NCI-H1105 treated with DMSO at 0.1 percent for 48 hours (cell line): Measurements from ENCODE around the gene PLAC9.
"Not testable (repeated sequence)": the region's sequence is repeated elsewhere in the genome, so short reads cannot be mapped to it uniquely, and the experiment has no call there.

Experiments used
- DNase-seq: peaks from one replicate; lab custom pipeline; 2025; lab: John Stamatoyannopoulos, UW

Gene PLAC9

DNA sequence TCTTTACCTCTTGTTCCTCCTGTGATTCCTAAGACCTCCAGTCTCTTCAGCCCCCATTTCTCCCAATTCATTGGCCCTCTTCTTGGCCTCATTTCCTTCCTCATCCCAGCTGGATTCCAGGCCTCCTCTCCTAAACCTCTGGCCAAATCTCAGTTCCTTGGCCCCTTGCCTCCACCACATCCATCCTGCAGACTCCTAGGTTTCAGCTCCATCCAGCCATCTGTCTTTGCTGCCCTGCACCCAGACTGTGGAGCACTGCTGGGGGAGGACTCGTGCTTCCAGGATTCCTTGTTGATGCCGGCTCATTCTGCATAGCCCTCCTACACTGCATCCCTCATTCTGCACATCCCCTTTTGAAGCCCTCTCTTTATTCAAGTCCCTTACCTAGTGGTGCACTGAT, 6.7 kb downstream of the PLAC9 start:
- DNase-seq = no peak

DNA sequence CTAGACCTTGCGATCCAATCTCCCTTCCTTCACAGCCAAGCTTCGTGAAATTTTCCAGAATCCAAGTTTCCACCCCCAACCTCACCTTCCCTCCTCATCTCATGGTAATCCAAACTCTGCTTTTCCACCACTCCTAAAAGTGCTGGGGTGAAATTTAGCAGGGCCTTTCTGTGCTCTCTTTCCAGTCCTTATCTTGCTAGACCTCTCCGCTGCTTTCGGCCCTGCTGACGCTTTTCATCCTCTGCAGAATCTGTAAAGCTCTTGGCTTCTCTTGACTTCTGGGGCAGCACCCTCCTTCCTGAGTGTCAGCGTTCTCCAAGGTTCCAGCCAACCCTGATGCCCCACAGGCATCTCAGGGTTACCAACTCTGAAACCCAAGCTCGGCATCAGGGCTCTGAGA, 7.7 kb downstream of the PLAC9 start:
- DNase-seq = no peak

DNA sequence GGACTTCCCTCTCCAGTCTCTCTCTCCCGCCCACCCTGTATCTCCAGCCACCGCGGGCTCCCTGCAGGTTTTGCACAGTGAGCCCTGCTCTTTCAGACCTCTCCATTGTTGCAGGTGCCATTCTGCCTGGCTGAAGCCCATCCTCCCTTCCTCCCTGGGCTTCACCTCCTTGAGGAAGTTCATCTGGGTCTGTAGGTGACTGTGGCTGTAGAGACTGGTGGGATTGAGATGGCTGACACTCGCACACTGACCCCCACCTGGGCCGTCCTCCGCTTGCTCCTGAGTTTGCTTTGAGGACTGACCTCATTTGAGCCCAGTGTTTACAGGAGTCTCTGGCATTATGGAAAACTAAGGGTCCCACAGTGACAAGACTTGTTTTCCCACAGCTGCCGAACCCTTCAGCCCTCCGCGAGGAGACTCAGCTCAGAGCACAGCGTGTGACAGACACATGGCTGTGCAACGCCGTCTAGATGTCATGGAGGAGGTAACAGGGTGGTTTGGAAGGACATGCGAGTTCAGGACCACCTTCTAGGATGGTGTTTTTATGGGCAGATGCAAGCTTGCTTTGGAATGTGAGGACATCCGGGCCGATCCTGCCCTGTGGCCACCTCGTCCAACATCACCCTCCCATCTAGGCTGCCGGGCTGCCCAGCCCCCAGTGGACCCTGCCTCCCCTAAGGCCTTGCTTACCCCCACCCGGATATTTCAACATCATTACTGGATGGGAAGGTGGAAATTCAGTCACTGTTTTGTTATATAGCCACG, 9.3 kb downstream of the PLAC9 start:
- DNase-seq = no peak

DNA sequence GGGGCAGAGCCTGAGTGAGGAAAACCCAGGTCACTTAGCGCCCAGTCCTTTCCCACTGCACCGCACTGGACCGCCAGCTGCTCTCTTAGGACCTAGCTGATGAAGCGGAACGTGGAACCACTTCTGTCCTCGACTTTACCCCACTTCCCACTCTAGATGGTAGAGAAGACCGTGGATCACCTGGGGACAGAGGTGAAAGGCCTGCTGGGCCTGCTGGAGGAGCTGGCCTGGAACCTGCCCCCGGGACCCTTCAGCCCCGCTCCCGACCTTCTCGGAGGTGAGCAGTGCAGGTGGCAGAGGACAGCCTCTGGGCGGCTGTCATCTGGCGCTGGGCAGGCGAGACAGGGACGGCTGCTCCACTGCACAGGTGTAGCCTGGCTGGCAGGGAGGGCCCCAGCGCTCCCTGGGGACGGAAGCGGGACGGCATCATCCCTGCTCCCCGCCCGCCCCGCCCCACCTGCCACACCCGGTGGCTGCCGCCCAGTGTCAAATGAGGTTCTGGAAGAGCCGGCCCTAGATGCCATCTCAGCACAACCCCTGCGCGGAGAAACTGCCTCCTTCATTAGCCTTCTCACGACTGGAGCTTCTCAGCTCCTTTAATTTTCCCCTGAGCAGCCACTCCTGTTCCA, 11.7 kb downstream of the PLAC9 start:
- DNase-seq = peak; percentile 48

DNA sequence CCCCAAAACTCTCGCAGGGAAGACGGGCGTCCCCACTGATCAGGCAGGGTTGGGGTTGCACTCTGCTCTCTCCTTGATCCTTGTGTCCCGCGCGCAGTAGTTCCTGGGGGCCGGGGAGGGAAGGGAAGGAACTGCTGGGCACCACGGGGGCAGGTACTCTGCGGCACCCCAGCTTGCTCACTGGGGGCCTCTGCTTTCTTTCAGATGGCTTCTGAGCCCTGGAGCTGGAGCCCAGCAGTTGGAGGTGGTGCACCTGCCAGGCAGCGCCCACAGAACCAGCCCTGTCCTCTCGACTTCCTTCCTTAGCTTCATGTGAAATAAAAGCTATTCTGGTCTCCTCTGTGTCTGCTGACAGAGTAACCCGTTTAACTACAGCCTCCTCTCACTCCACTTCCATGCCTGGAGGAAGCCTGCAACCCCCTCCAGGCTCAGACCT, 12.2 kb downstream of the PLAC9 start:
- DNase-seq = no peak

DNA sequence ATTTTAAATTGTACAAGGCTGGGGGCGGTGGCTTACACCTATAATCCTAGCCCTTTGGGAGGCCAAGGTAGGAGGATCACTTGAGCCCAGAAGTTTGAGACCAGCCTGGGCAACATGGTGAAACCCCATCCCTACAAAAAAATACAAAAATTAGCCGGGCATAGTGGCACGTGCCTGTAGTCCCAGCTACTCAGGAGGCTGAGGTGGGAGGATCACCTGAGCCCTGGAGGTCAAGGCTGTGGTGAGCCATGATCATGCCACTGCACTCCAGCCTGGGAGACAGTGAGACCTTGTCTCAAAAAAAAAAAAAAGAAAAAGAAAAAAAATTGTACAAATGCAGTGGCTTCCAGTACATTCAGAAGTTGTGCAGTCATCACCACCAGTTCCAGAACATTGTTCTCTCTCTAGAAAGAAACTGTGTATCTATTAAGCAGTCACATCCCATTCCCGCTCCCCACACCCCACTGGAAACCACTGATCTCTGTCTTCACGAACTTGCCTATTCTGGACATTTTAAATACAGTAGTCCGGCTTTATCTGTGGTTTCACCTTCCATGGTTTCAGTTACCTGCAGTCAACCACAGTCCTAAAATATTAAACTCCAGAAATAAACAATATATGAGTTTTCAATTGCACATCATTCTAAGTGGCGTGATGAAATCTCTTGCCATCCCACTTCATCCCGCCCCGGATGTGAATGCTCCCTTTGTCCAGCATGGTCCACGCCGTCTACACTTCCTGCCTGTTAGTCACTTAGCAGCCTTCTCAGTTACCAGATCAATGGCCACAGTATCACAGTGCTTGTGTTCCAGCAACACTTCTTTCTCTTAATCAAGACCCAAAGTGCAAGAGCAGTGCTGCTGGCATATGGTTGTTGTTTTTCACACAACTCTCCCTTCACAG, 13.1 kb downstream of the PLAC9 start:
- not testable (repeated sequence) for DNase-seq

DNA sequence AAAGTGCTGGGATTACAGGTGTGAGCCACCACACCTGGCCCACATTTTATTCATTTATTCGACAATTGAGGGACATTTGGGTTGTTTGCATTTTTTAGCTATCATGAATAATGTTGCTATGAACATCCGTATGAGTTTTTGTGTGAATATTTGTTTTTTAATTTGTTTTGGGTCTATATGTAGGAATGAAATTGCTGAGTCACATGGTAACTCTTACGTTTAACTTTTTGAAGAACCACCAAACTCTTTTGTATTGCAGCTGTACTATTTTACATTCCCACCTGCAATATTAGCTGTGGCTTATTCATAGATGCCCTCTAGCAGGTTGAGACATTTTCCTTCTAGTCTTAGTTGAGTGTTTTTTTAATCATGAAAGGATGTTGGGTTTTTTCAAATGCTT, 14.4 kb downstream of the PLAC9 start:
- DNase-seq = no peak

DNA sequence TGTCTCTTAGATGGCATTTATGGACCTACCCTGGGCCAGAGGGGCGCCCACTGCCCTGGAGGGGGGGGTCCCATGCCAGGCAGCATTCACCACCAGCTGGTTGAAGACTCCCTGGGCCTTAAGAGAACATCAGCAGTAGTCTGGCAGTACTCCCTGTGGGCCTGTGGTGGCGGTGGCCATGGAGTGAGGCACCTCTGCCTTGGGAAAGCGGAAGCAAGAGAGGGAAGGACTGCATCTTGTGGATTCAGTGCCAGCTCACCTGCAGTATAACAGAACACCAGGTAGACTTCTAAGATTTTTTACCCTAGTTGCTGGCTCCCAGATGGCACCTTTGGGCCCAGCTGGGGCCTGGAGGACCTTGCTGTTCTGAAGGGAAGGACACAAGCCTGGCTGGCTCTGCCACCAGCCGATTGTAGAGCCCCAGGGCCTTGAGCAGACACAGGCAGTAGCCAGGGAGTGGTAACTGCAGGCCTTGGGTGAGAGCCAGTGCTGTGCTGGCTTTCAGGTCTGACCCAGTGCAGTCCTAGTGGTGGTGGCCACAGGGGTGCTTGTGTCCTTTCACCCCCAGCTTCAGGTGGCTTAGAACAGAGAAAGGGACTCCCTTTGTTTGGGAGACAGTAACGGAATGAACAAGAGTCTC, 15.8 kb downstream of the PLAC9 start:
- DNase-seq = no peak

DNA sequence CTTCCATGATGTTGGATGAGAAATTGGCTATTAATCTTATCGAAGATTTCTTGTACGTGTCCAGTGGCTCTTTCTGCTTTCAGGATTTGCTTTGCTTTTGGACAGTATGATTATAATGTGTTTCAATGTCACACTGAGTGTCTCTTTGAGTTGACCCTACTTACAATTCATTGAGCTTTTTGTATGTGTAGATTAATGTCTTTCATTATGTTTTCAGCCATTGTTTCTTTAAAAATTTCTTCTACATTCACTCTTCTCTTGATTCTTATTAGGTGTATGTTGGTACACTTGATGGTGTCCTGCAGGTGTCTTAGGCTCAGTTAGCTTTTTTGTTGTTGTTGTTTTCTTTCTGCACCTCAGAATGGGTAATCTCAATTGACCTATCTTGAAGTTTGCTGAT, 16.6 kb downstream of the PLAC9 start:
- no peak for DNase-seq

DNA sequence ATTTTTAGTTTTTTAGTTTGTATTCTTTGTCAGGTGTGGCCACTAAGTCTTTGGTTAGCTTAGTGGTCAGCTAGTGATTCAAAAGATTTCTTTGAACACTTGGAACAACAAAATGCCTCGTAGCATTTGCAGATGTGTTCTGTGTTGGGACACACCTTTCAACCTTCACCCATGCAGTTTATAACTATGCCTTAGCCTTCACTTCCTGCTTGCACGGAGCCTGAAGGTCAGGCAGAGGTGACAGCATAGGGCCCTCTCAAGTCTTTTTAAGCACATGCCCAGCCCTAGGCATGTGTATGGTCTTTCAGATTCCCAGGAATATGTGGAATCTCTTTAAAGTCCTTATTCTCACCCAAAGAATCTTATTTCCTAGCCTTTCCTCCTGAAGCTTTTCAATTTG, 17.6 kb downstream of the PLAC9 start:
- DNase-seq = no peak

DNA sequence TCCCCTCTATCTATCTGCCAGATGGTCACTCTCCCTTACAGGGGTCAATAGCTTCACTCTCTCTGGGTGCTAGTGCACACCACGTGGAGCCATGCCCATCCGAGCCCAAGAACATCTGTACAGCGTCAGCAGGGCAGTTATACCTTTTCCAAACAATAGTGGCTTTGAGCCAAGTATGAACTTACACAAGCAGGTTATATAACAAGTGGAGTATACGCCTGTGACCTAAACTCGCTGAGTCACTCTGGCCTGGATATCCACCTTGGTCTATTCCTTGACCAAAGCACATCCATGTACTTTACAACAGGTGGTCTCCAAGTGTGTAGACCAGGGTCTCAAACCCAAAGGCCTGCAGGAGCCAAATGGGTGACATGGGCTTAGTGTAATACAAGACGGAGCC, 20.3 kb downstream of the PLAC9 start:
- DNase-seq = no peak

DNA sequence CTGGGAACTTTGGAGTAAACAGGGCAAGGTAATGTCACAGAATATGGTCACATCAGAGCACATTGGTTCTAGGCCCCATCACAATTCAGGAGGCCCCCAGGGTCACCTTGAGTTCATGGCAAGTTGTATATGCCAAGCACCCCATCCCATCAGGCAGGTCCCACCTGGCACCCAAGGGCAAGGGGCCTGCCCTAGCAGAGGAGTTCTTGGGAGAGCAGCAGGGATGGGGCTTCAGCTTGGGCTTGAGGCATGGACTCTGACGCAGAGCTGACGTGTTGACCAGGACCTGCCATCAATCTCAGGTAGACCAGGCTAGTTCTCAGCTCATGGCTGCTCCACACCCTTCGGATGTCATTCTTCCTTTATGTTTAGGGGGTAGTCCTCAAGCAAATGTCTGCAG, 20.9 kb downstream of the PLAC9 start:
- no peak for DNase-seq

DNA sequence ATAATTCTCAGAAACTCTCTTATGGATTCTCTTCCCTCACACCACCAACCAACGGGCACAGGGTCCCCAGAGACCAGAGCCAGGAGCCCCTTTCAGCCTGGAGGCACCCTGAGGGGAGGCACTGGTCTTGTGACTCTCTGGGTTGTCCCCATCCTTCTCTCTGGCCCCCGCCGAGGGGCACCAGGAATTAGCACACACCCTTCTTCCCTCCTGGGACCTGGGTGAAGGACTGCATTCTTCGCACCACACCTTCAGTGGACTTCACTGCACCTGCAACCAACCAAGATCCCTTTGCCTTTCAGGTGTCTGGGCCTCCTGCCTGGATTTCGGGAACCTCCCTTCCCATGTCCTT, 22.1 kb downstream of the PLAC9 start:
- no peak for DNase-seq

DNA sequence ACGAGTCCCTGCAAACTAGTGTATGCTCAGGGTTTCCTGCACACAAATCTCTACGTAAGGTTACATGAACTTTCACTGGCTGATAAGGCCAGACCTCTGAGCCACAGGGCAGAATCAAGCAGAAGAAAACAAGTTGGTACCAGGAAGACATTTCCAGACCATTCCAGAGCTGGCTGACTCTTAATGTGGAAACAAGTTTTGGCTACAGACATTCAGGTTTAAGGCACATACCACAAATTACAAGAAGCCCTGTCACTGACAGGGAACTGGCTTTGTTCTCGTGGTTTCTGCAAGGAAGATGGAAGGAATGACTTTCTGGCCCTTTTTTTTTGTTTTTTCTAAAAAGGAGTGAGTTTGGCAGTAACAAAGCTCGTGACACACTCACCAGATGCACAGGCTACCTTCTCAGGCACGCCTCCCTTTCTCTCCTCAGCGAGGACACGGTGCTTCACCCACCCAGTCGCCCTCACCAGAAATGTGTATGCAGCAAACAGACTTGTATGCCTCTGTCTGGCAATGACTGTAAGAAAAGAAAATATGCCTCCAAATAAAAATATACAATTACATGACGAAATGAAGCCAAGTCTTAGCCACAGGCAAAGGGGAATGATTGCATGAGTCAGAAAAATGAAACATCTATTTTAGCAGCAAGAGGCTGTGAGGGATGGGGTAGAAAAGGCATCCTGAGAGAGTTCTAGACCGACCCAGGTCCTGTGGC, 22.6 kb downstream of the PLAC9 start:
- no peak for DNase-seq

DNA sequence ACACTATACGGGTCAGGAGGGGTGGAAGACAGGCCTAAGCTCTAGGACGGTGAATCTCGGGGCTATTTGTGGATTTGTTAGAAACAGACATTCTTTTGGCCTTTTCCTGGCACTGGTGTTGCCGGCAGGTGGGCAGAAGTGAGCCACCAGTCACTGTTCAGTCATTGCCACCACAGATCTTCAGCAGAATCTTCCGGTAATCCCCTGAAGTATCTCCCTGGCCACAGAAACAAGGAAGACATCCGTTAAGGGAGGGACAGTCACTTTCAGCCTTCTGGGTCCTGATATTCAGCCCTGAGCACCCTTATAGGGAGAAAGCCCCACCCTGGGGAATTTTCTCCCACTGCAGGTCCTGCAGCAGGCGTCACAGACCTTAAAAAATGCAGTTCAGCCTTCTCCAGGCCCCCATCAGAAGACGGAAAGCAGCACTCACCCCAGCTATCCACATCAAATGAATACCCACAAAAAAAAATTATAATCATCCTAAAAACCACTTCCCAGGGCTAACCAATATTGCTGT, 23.2 kb downstream of the PLAC9 start:
- no peak for DNase-seq

DNA sequence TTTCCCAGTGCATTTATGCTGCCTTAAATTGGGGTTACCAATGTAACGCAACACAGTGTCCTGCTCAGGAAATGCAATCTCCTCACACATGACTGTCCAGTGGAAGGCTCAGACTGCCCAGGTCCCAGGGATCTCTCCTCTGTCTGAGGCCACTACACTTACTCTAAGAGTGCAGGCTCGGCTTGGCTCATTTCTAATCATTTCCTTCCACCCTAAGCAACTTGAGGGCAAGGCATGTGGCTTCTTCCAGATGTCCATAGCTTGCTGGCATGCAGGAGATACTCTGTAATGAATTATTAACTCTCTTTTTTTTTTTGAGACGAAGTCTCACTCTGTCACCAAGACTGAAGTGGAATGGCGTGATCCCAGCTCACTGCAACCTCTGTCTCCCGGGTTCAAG, 23.7 kb downstream of the PLAC9 start:
- DNase-seq = no peak

DNA sequence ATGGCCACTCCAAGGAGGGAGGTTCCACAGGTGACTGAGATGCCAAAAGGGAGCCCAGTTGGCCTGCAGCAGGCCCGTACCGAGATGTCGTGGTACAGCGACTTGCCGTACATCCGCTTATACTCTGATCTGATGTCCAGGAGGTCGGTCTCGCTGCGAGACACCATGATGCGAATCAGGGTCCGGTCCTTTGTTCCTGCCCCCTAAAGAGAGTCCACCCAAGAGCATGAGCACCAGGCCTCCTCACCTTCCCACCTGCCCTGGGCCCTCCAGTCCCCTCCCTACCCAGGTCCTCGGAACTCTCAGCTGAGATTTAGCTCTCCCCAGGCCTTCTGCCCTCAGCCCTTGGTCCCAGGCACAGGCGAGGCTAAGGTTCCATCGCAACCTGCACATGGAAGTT, 25.0 kb downstream of the PLAC9 start:
- no peak for DNase-seq

DNA sequence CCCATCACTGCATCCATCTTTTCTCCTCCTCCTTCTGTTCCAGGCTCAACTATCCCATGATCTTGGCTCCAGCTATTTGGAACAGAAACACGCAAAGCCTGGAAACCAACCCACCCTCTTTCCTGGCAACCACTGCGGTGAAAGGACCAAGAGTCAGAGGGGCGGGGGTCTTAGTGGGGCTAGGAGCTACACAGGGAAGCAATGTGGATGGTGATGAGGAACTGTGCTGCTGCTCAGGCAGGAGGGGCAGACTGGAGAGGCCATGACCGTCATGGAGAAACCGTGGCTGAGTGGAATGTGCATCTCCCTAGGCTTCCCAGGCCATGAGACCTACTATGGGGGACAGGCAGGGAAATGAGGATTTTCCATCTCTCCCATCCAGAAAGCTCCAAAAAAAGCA, 25.6 kb downstream of the PLAC9 start:
- no peak for DNase-seq

DNA sequence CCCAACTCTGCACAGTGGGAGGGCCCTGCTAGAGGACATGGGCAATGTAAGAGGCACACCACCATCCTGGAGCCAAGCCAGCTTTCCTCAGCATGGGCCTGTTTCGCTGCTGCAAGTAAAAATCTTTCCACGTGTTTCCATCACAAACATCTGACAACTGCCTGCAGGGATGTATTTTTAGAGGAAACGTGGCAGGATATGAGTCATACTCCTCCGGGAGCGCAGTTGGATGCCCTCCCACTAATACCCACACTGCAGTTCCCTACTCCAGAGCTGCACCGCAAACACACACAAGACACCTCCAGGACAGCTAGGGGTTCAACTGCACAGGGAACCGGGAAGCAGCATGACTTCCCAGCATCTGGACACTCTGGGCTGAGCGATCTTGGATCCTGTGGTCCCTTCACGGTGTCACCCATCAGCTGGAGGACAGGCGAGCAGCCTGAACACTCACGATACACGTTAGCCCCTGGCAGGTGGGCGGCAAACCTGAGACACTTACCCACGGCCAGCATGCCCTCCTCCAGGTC, 26.1 kb downstream of the PLAC9 start:
- no peak for DNase-seq

DNA sequence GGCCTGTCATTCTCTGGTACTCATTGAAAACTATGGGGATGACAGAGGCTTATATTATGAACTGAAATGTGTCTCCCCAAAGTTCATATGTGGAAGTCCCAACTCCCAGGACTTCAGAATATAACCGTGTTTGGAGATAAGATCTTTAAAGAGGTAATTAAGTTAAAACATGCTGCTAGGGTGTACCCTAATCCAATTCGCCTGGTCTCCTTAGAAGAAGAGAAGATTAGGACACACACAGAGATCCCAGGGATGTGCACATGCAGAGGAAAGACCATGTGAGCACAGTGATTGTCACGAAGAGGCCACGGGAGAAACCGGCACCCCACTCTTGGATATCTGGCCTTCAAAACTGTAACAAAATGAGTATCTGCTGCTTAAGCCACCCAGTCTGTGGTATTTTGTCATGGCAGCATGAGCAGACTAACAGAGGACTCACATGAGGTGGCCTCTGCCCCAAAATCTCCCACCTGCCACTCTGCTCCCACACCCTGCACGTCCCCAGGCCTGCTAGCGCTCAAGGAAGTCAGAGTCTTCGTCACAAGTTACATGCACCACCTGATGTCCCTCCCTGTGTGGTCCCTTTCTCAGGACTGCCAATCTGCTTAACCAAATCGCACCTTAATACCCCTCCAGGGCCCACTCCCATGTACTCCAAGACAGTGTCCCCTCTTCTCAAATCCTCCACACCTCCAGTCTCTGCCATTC, 26.8 kb downstream of the PLAC9 start:
- no peak for DNase-seq
